Measurements from ENCODE around the gene NKX6-2. TPM values are rescaled to one million over a fixed set of nuclear protein-coding genes. Genes with fewer than 3 reads are reported as not detected.
A peak's percentile ranks its signal among the peaks of the same experiment; 100 is the strongest.
"Not testable (repeated sequence)": the region's sequence is repeated elsewhere in the genome, so short reads cannot be mapped to it uniquely, and the experiment has no call there.

Gene NKX6-2
- total RNA-seq, 1 donor from 2014 or later = 0.14 TPM

DNA sequence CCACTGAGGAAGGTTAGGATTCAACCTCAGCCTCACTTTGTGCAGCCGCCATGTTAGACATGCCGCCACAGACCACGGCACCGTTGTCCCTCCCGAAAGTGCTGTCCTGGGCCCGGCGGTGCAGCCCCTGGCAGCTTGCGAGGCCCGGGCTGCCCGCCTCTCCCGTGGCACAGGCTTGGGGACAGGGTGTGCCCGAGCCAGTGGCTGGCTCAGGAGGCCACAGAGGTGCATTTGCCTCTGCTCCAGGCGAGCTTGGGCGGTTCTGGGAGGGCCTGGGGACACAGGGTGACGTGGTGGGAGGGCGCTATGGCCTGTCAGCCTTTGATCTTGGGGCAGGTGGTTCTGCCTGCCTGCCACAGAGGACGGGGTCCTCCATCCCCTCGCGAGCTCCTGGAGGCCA, 41.1 kb downstream of the NKX6-2 start:
- DNase-seq (ENCODE audit: extremely low spot score, unreplicated experiment) = no peak
- H3K27ac Mint-ChIP-seq = no peak overlapping the region
- H3K4me3 Mint-ChIP-seq = no peak overlapping the region
- TF ChIP-seq, protein P1, sequence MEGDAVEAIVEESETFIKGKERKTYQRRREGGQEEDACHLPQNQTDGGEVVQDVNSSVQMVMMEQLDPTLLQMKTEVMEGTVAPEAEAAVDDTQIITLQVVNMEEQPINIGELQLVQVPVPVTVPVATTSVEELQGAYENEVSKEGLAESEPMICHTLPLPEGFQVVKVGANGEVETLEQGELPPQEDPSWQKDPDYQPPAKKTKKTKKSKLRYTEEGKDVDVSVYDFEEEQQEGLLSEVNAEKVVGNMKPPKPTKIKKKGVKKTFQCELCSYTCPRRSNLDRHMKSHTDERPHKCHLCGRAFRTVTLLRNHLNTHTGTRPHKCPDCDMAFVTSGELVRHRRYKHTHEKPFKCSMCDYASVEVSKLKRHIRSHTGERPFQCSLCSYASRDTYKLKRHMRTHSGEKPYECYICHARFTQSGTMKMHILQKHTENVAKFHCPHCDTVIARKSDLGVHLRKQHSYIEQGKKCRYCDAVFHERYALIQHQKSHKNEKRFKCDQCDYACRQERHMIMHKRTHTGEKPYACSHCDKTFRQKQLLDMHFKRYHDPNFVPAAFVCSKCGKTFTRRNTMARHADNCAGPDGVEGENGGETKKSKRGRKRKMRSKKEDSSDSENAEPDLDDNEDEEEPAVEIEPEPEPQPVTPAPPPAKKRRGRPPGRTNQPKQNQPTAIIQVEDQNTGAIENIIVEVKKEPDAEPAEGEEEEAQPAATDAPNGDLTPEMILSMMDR (conservative IDR thresholded peaks at IDR 0.05) = no peak
- no peaks in the 10 kb centered on the region for H3K9me3 Mint-ChIP-seq
- peaks cover 26% of the 10 kb centered on the region for H3K27me3 Mint-ChIP-seq
- no peaks in the 10 kb centered on the region for H3K36me3 Mint-ChIP-seq
- H3K4me1 Mint-ChIP-seq (ENCODE audit: unreplicated experiment) = peaks cover 20% of the 10 kb centered on the region

DNA sequence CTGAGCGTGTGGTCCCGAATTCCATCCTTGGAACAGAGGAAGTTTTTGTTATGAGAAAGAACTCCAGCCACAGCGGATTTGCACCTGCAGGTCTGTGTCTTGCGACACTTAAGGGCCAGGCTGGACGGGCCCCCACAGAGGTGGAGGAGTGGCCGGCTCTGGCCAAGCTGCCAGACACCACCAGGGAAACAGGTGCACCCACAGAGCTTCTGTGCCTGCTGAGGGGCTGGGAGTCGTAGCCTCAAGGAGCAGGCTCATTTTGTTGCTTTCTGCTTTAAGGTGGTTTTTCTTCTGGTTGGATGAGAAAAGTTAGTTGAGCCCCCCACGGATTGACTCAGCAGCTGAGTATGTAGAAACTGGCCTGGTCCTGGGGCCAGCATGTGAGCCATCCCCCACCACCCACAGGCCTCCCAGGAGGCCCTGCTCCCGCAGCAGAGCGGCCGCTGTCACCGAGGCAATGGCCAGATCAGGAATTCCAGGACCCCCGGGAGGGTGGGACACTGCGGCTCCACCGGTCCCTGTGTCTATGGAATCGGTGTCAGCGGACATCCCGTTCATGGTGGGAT, 41.9 kb downstream of the NKX6-2 start:
- peaks cover 20% of the 10 kb centered on the region for H3K4me1 Mint-ChIP-seq (ENCODE audit: unreplicated experiment)
- TF ChIP-seq, protein P1 (conservative IDR thresholded peaks at IDR 0.05) = no peak
- H3K36me3 Mint-ChIP-seq = no peaks in the 10 kb centered on the region
- no peak overlapping the region for H3K27ac Mint-ChIP-seq
- H3K4me3 Mint-ChIP-seq = no peak overlapping the region
- DNase-seq (ENCODE audit: extremely low spot score, unreplicated experiment) = no peak
- peaks cover 26% of the 10 kb centered on the region for H3K27me3 Mint-ChIP-seq
- H3K9me3 Mint-ChIP-seq = no peaks in the 10 kb centered on the region

DNA sequence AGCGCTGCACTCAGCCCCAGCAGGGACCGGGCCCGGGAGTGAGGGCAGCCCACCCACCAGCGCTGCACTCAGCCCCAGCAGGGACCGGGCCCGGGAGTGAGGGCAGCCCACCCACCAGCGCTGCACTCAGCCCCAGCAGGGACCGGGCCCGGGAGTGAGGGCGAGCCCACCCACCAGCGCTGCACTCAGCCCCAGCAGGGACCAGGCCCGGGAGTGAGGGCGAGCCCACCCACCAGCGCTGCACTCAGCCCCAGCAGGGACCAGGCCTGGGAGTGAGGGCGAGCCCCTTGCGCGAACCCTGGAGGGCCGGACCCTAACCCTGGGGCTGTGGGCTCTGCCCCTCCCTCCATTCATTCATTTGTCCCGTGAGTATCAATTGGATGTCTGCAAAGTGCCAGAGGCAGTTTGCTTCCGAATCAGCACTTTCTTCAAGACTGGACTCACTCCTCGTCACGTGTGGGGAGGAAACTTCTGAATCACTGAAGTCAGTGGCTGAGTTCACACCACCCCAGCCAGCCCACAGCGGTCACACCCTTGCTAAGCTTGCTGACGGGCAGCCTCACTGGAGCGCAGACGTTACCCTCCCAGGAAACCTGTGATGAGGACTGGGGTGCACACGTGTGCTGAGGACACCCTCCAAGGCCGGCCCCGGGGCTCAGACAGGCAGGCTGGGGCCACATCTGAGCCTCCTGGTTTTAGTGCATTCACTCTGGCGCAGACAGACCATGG, 42.6 kb downstream of the NKX6-2 start:
- H3K27ac Mint-ChIP-seq; H3K9me3 Mint-ChIP-seq; H3K4me3 Mint-ChIP-seq; H3K36me3 Mint-ChIP-seq; DNase-seq (ENCODE audit: extremely low spot score, unreplicated experiment): not testable (repeated sequence)
- Mint-ChIP-seq H3K4me1 (ENCODE audit: unreplicated experiment) (peaks cover 20% of the 10 kb centered on the region), H3K27me3 (peaks cover 25% of the 10 kb centered on the region)

DNA sequence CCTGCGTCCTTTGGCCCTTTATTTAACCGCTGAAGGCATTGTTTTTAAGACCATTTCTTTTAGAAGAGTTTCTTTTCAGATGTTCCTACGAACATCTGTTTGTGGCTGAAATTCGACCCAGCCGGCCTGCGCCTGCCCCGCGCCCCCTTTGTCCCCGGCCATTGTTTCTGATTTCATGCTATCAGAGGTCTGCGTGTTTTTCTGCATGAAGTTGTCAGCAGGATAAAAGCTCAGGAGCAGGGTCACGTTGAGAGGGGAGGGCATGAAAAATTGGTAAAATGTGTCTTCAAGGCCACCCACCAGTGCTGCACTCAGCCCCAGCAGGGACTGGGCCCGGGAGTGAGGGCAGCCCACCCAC, 43.1 kb downstream of the NKX6-2 start:
- H3K36me3 Mint-ChIP-seq = no peaks in the 10 kb centered on the region
- H3K4me1 Mint-ChIP-seq (ENCODE audit: unreplicated experiment) = peaks cover 20% of the 10 kb centered on the region
- DNase-seq (ENCODE audit: extremely low spot score, unreplicated experiment) = no peak
- TF ChIP-seq, protein P1 (conservative IDR thresholded peaks at IDR 0.05) = no peak
- peak overlapping the region; percentile 13 for H3K27ac Mint-ChIP-seq
- H3K9me3 Mint-ChIP-seq = no peaks in the 10 kb centered on the region
- H3K4me3 Mint-ChIP-seq = peak overlapping the region; percentile 36
- peaks cover 21% of the 10 kb centered on the region for H3K27me3 Mint-ChIP-seq

DNA sequence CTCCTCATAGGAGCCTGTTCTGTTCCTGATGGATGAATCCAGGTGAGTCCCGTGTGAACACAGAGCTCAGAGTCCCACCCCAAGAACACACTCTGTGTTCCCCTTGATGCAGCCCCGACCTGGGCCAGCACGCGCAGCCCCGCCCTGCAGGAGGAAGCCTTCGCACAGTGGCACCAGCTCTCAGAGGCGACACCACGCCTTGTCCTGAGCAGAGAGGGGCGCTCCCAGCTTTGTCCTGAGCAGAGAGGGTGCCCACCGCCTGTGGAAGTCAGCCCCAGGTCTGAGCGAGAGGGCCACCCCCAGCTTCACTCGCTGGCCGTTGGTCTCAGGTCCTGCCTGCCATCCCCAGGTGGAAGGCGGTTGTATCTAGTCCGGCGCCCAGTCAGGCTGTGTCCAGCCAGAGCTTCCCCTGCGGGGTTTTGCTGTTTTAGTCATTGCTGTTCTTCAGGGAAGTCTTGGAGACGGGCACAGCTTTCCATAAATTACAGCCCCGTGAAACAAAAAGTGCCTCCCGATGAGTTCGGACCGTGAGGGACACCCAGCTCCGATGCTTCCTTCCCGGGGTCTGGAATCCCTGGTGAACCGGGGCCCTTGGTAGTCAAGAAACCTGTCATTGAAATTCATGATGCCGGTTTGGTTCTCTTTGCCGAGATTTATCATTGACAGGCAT, 43.6 kb downstream of the NKX6-2 start:
- Mint-ChIP-seq H3K4me3 (peak overlapping the region; percentile 36), H3K36me3 (no peaks in the 10 kb centered on the region), H3K9me3 (no peaks in the 10 kb centered on the region), H3K4me1 (ENCODE audit: unreplicated experiment) (peaks cover 20% of the 10 kb centered on the region), H3K27ac (peak overlapping the region; percentile 13), H3K27me3 (peaks cover 21% of the 10 kb centered on the region)
- DNase-seq (ENCODE audit: extremely low spot score, unreplicated experiment) = no peak
- TF ChIP-seq, protein P1 (conservative IDR thresholded peaks at IDR 0.05) = no peak

DNA sequence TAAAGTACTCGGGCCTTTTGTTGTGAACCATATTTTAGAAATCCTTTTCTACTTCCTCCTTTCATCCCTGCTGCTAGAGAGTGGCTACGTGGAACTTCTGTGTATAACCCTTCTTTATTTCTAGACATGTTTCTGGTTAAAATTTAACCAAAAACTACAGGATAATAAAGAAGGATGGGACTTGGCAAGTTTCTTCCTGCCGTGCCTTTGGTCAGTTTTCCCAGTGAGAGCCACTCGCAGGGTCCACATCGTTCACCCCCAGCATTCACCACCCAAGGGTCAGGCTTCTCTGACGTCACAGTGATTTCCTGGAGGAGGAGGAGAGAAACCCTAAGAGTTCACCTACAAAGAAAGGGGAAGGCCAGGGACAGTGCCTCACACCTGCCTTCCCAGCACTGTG, 45.4 kb downstream of the NKX6-2 start:
- no peak overlapping the region for H3K4me3 Mint-ChIP-seq
- H3K27me3 Mint-ChIP-seq = peaks cover 21% of the 10 kb centered on the region
- TF ChIP-seq, protein P1 (conservative IDR thresholded peaks at IDR 0.05) = no peak
- peaks cover 20% of the 10 kb centered on the region for H3K4me1 Mint-ChIP-seq (ENCODE audit: unreplicated experiment)
- H3K27ac Mint-ChIP-seq = no peak overlapping the region
- H3K36me3 Mint-ChIP-seq = no peaks in the 10 kb centered on the region
- no peaks in the 10 kb centered on the region for H3K9me3 Mint-ChIP-seq
- no peak for DNase-seq (ENCODE audit: extremely low spot score, unreplicated experiment)
